Measurements from ENCODE around the gene TARP.

Gene TARP

GRCh38 chr7:38273286-38273995 lies at the start of gene TARP:
TARP (minus strand) TSS chr7:38273636.
- DNase-seq: no peak

GRCh38 chr7:38323156-38323555 lies 49.7 kb upstream of the TARP start:
- no peak for DNase-seq

GRCh38 chr7:38322461-38322860 lies 49.0 kb upstream of the TARP start:
- DNase-seq: no peak

GRCh38 chr7:38321967-38322366 lies 48.5 kb upstream of the TARP start:
- DNase-seq: no peak

GRCh38 chr7:38321515-38321944 lies 48.1 kb upstream of the TARP start:
- DNase-seq: no peak

- no peak for DNase-seq
Observed at GRCh38 chr7:38321050-38321449, 47.6 kb upstream of the TARP start.

GRCh38 chr7:38319873-38320272 lies 46.4 kb upstream of the TARP start:
- no peak for DNase-seq

- no peak for DNase-seq
Observed at GRCh38 chr7:38318803-38319416, 45.5 kb upstream of the TARP start.

GRCh38 chr7:38318241-38318640 lies 44.8 kb upstream of the TARP start:
- DNase-seq: no peak

- DNase-seq: no peak
Observed at GRCh38 chr7:38317515-38317914, 44.1 kb upstream of the TARP start.

- DNase-seq: no peak
Observed at GRCh38 chr7:38316733-38317360, 43.4 kb upstream of the TARP start.

GRCh38 chr7:38315410-38315809 lies 42.0 kb upstream of the TARP start:
- DNase-seq: no peak

- DNase-seq: no peak
Observed at GRCh38 chr7:38312821-38313220, 39.4 kb upstream of the TARP start.

- DNase-seq: no peak
Observed at GRCh38 chr7:38311329-38311937, 38.0 kb upstream of the TARP start.

- no peak for DNase-seq
Observed at GRCh38 chr7:38310591-38311101, 37.2 kb upstream of the TARP start.

- no peak for DNase-seq
Observed at GRCh38 chr7:38309555-38309954, 36.1 kb upstream of the TARP start.

GRCh38 chr7:38308140-38308539 lies 34.7 kb upstream of the TARP start:
- no peak for DNase-seq

- DNase-seq: no peak
Observed at GRCh38 chr7:38307640-38308039, 34.2 kb upstream of the TARP start.

GRCh38 chr7:38306914-38307313 lies 33.5 kb upstream of the TARP start:
- DNase-seq: no peak

- no peak for DNase-seq
Observed at GRCh38 chr7:38306171-38306570, 32.7 kb upstream of the TARP start.

- no peak for DNase-seq
Observed at GRCh38 chr7:38303866-38304265, 30.4 kb upstream of the TARP start.

GRCh38 chr7:38300175-38300574 lies 26.7 kb upstream of the TARP start:
- DNase-seq: no peak

GRCh38 chr7:38299275-38299931 lies 26.0 kb upstream of the TARP start:
- DNase-seq: no peak

Measured in stimulated activated CD4-positive, alpha-beta T cell treated with anti-CD3 and anti-CD28 coated beads, Interleukin-12 subunit alpha, Interleukin-12 subunit beta, amount 100 ng/mL, for 4 hours (primary cell).